DND-41 (cell line): Measurements from ENCODE around the gene ERG28.
"Not testable (repeated sequence)": the region's sequence is repeated elsewhere in the genome, so short reads cannot be mapped to it uniquely, and the experiment has no call there.

Source experiments
- ATAC-seq: fragments of 200-7000 bp; cut with Tn5 transposase; 3 replicates; pipeline ENCODE4 v1.9.1; 2021; ENCODE audit warnings: low read depth; ENCODE audit not compliant: insufficient read depth
- DNase-seq: peaks from one replicate; pipeline ENCODE4 v3.0.0-alpha.2; 2020
- H2AFZ ChIP-seq: 2 replicates; pipeline ENCODE4 v1.6.0; 2012; ENCODE audit warnings: low read depth, low read length
- H3K27ac ChIP-seq: 2 replicates; pipeline ENCODE4 v1.5.1; 2012; ENCODE audit warnings: low read length, inconsistent platforms
- H3K27me3 ChIP-seq: fragments of 200-600 bp; sonication (generic); 2 replicates; pipeline ENCODE4 v1.6.0; 2012; ENCODE audit warnings: low read length, mild to moderate bottlenecking, inconsistent platforms; ENCODE audit not compliant: insufficient read depth, poor library complexity
- H3K36me3 ChIP-seq: 2 replicates; pipeline ENCODE4 v1.5.1; 2012; ENCODE audit warnings: low read length, inconsistent platforms; ENCODE audit not compliant: insufficient read depth
- H3K4me1 ChIP-seq: 2 replicates; pipeline ENCODE4 v1.5.1; 2012; ENCODE audit warnings: mild to moderate bottlenecking, low read length; ENCODE audit not compliant: insufficient read depth
- H3K4me2 ChIP-seq: 2 replicates; pipeline ENCODE4 v1.6.0; 2012; ENCODE audit warnings: mild to moderate bottlenecking, moderate library complexity, low read length, inconsistent platforms; ENCODE audit not compliant: insufficient read depth
- H3K4me3 ChIP-seq, 2 experiments: fragments of 200-600 bp in 1 of 2; shearing (Covaris generic) in 1 of 2; 2 replicates each; pipeline ENCODE4 v1.5.1; 2012 to 2016; ENCODE audit warnings: inconsistent platforms in 2 of 2, low read length in 2 of 2, mild to moderate bottlenecking in 2 of 2, low read depth in 1 of 2, moderate library complexity in 1 of 2
- H3K79me2 ChIP-seq: 2 replicates; pipeline ENCODE4 v1.6.0; 2012; ENCODE audit warnings: low read length, inconsistent platforms; ENCODE audit not compliant: insufficient read depth
- H3K9ac ChIP-seq: 2 replicates; pipeline ENCODE4 v1.6.0; 2012; ENCODE audit warnings: low read depth, mild to moderate bottlenecking, inconsistent platforms, low read length, moderate library complexity
- H3K9me3 ChIP-seq: 2 replicates; pipeline ENCODE4 v1.5.1; 2012; ENCODE audit warnings: low read length, moderate library complexity, mild to moderate bottlenecking, inconsistent platforms; ENCODE audit not compliant: insufficient read depth, severe bottlenecking
- H4K20me1 ChIP-seq: 2 replicates; pipeline ENCODE4 v1.6.0; 2012; ENCODE audit warnings: low read length; ENCODE audit not compliant: insufficient read depth
- CTCF ChIP-seq: IDR thresholded peaks from 2 replicates; pipeline ENCODE4 v1.5.1; 2012; ENCODE audit warnings: borderline replicate concordance, low read length, moderate library complexity, mild to moderate bottlenecking; ENCODE audit not compliant: poor library complexity, severe bottlenecking; ENCODE audit errors: extremely low read depth
- EZH2 ChIP-seq: IDR thresholded peaks from 3 replicates; pipeline ENCODE4 v1.6.1; 2012; ENCODE audit warnings: borderline replicate concordance, low read depth, mild to moderate bottlenecking, moderate library complexity, low read length, inconsistent platforms; ENCODE audit not compliant: severe bottlenecking

Gene ERG28

DNA sequence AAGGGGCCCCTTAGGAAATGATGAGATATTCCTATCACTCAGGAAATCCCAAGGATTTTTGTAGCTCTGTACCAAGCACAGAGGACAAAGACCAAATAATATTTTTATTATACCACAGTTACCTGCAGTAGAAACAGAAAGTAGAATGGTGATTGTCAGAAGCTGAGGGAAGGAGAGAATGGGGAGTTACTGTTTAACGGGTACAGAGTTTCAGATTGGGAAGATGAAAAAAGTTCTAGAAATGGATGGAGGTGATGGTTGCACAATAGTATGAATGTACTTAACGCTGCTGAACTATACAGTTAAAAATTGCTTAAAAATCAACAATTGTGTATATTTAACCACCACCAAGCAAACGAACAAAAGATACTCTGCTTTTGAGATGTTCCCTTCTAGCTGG, 58.2 kb downstream of the ERG28 start:
- Histone ChIP-seq H3K9me3 (no peaks in the 10 kb centered on the region), H3K4me3 (no peak overlapping the region), H2AFZ (no peak overlapping the region), H3K36me3 (no peaks in the 10 kb centered on the region), H3K9ac (no peak overlapping the region), H3K27me3 (peaks cover 9% of the 10 kb centered on the region), H4K20me1 (no peaks in the 10 kb centered on the region), H3K79me2 (no peaks in the 10 kb centered on the region), H3K4me2 (no peak overlapping the region), H3K4me1 (no peaks in the 10 kb centered on the region), H3K27ac (no peak overlapping the region)
- TF ChIP-seq CTCF, result no peak
- no peak for TF ChIP-seq EZH2
- no peak for ATAC-seq
- DNase-seq, result no peak

GRCh38 chr14:75601061-75601460, 59.6 kb downstream of the ERG28 start:
- H4K20me1 ChIP-seq, H3K36me3 ChIP-seq, ATAC-seq, H3K4me2 ChIP-seq, H3K4me1 ChIP-seq, H3K4me3 ChIP-seq, H3K79me2 ChIP-seq, H3K9me3 ChIP-seq, H3K9ac ChIP-seq, H3K27me3 ChIP-seq, H2AFZ ChIP-seq, H3K27ac ChIP-seq, DNase-seq: not testable (repeated sequence)

DNA sequence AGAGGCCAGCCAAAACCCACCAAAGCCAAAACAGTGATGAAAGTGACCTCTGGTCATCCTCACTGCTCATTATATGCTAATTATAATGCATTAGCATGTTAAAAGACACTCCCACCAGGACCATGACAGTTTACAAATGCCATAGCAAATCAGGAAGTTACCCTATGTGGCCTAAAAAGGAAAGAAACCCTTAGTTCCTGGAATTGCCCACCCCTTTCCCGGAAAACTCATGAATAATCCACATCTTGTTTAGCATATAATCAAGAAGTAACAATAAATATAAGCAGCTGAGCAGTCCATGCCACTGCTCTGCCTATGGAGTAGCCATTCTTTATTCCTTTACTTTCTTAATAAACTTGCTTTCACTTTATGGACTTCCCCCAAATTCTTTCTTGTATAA, 60.6 kb downstream of the ERG28 start:
- not testable (repeated sequence) for ATAC-seq

More for the DNA sequence above, 60.6 kb downstream of the ERG28 start:
- H3K4me1 ChIP-seq, H3K4me2 ChIP-seq, H3K27me3 ChIP-seq, H3K27ac ChIP-seq, H4K20me1 ChIP-seq, H2AFZ ChIP-seq, H3K9ac ChIP-seq, DNase-seq, H3K4me3 ChIP-seq, H3K36me3 ChIP-seq, H3K9me3 ChIP-seq, H3K79me2 ChIP-seq: not testable (repeated sequence)
